Upper lobe of left lung (tissue), 6 donors: ENCODE measurements around the gene TASP1. TPM values are rescaled to one million over a fixed set of nuclear protein-coding genes. Genes with fewer than 3 reads are reported as not detected.
"Not testable (repeated sequence)": the region's sequence is repeated elsewhere in the genome, so short reads cannot be mapped to it uniquely, and the experiment has no call there.

Source experiments
- ATAC-seq, 2 donors: fragments of 200-7000 bp; cut with Tn5 transposase; one replicate each; pipeline ENCODE4 v1.9.1; 2022; ENCODE audit warnings: mild to moderate bottlenecking in 2 of 2, moderate library complexity in 2 of 2; ENCODE audit not compliant: low FRiP score in 2 of 2
- DNase-seq, 2 donors: peaks; one replicate each; pipeline ENCODE4 v3.0.0-alpha.2; 2019 to 2020
- H3K27ac ChIP-seq, 4 donors: fragments of 200-600 bp; sonication (generic); one replicate each; pipeline ENCODE4 v1.5.1; 2016 to 2019
- H3K27me3 ChIP-seq, 4 donors: fragments of 200-600 bp; sonication (generic); one replicate each; pipeline ENCODE4 v1.5.1; 2017 to 2019
- H3K36me3 ChIP-seq, 4 donors: fragments of 200-600 bp; sonication (generic); one replicate each; pipeline ENCODE4 v1.5.1; 2016 to 2019
- H3K4me1 ChIP-seq, 4 donors: fragments of 200-600 bp; sonication (generic); one replicate each; pipeline ENCODE4 v1.5.1; 2018 to 2019
- H3K4me3 ChIP-seq, 4 donors: fragments of 200-600 bp; sonication (generic); one replicate each; pipeline ENCODE4 v1.5.1; 2017 to 2019; ENCODE audit warnings: mild to moderate bottlenecking in 2 of 4, moderate library complexity in 1 of 4
- H3K9me3 ChIP-seq, 4 donors: fragments of 200-600 bp; sonication (generic); one replicate each; pipeline ENCODE4 v1.5.1; 2018 to 2019
- EP300 ChIP-seq, 4 donors: sonication (generic); formaldehyde crosslinking; IDR thresholded peaks; one replicate each; pipeline ENCODE4 v1.5.1; 2017; ENCODE audit warnings: antibody characterized with exemption in 4 of 4, control low read depth in 2 of 4
- POLR2A ChIP-seq, 4 donors: fragments of 450-650 bp; IDR thresholded peaks; one replicate each; pipeline ENCODE4 v1.5.1; 2016 to 2017; ENCODE audit warnings: antibody characterized with exemption in 4 of 4, mild to moderate bottlenecking in 2 of 4
- POLR2AphosphoS5 ChIP-seq, 2 donors: sonication (generic); formaldehyde crosslinking; IDR thresholded peaks; one replicate each; pipeline ENCODE4 v1.5.1; 2017; ENCODE audit warnings: antibody characterized with exemption in 2 of 2
- WGBS, 2 donors: methylation state at CpG; one replicate each; pipeline ENCODE4 v1.1.5; 2017 to 2018; 5-methylcytosine and 5-hydroxymethylcytosine counted together
- total RNA-seq, 6 donors: library from RNA; depleted of rRNA in 4 of 6; stranded (reverse); fragments of >200 nt in 4 of 6; gene quantifications; one replicate each; pipeline versions ENCODE4 v1.1.0 to v1.2.1, GENCODE V29; 2016 to 2021
- TF ChIP-seq, protein P1 (sequence below), 6 experiments: fragments of 450-650 bp in 4 of 6; fragments of 200-600 bp in 2 of 6; sonication (generic) in 2 of 6; IDR thresholded peaks; one replicate each; pipeline ENCODE4 v1.5.1; 2016 to 2019; ENCODE audit warnings: antibody characterized with exemption in 6 of 6
- donor health status: DM: no; HTN: no; CAD: no; lungs with moderate emphysema.
- donor health status: DM: no; HTN: yes; CAD: no; lungs with severe emphysema.

TASP1 gene
- total RNA-seq, 6 donors from 2014 or later, result 12.4 to 21.1 (median 14.0) TPM

DNA sequence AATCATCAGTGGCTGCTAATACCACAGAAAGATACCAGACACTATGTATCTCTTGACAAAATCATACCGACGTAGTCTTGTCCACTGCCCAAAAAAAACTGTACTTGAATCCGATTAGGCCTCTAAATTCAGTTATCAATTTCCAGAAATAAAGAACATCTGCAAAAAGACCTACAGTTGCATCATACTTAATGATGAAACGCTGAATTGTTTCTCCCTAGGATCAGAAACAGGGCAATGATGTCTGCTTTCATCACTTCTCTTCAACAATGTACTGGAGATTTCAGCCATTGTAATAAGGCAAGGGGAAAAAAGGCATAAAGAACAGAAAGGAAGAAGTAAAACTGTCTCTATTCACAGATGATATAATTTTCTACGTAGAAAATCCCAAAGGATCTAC, 152.0 kb downstream of the TASP1 start:
- DNase-seq (no peak), ATAC-seq (no peak)
- Histone ChIP-seq H3K4me3 (no peak overlapping the region), H3K4me1 (peaks cover 0 to 2% (median under 1%) of the 10 kb centered on the region in 4 donors), H3K27me3 (no peaks in the 10 kb centered on the region), H3K9me3 (no peaks in the 10 kb centered on the region), H3K27ac (no peak overlapping the region), H3K36me3 (peaks cover 0 to 15% (median 2%) of the 10 kb centered on the region in 4 donors)
- 83 to 84% methylated on average over 5 of the region's 5 CpGs for WGBS, 2 donors
- TF ChIP-seq POLR2AphosphoS5 (IDR thresholded peaks at IDR 0.05) (no peak), POLR2A (IDR thresholded peaks at IDR 0.05) (no peak), EP300 (IDR thresholded peaks at IDR 0.05) (no peak)
- TF ChIP-seq, protein P1, sequence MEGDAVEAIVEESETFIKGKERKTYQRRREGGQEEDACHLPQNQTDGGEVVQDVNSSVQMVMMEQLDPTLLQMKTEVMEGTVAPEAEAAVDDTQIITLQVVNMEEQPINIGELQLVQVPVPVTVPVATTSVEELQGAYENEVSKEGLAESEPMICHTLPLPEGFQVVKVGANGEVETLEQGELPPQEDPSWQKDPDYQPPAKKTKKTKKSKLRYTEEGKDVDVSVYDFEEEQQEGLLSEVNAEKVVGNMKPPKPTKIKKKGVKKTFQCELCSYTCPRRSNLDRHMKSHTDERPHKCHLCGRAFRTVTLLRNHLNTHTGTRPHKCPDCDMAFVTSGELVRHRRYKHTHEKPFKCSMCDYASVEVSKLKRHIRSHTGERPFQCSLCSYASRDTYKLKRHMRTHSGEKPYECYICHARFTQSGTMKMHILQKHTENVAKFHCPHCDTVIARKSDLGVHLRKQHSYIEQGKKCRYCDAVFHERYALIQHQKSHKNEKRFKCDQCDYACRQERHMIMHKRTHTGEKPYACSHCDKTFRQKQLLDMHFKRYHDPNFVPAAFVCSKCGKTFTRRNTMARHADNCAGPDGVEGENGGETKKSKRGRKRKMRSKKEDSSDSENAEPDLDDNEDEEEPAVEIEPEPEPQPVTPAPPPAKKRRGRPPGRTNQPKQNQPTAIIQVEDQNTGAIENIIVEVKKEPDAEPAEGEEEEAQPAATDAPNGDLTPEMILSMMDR (IDR thresholded peaks at IDR 0.05), result no peak

GRCh38 chr20:13485576-13485975, 153.2 kb downstream of the TASP1 start:
- no peaks in the 10 kb centered on the region for H3K4me1 ChIP-seq
- WGBS, 2 donors, result 89 to 91% methylated on average over 3 of the region's 3 CpGs
- no peaks in the 10 kb centered on the region for H3K27me3 ChIP-seq
- DNase-seq, result no peak
- TF ChIP-seq EP300 (IDR thresholded peaks at IDR 0.05) (no peak), POLR2A (IDR thresholded peaks at IDR 0.05) (no peak), POLR2AphosphoS5 (IDR thresholded peaks at IDR 0.05) (no peak)
- TF ChIP-seq, protein P1 (IDR thresholded peaks at IDR 0.05), result no peak
- no peak for ATAC-seq
- H3K36me3 ChIP-seq, result peaks cover 0 to 22% (median 4%) of the 10 kb centered on the region in 4 donors
- no peaks in the 10 kb centered on the region for H3K9me3 ChIP-seq
- H3K27ac ChIP-seq, result no peak overlapping the region
- H3K4me3 ChIP-seq, result no peak overlapping the region

DNA sequence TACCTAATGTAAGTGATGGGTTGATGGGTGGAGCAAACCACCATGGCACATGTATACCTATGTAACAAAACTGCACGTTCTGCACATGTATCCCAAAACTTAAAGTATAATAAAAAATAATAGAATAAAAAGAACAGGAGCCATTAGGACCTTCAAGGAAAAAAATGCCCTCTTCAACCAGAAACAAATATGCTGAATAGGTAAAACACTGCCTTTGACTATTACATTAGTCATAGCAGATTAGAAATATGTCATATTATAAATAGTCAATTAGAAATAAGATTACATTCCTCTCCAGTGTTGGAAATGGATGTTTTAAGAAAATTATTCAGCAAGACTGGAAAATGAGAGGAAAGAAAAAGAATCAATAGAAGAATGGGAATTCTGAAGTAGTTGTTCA, 153.7 kb downstream of the TASP1 start:
- H3K4me3 ChIP-seq, H3K9me3 ChIP-seq, ATAC-seq, H3K27ac ChIP-seq, H3K4me1 ChIP-seq, DNase-seq, H3K27me3 ChIP-seq: not testable (repeated sequence)
- 95 to 100% methylated on average over 1 of the region's 1 CpG for WGBS, 2 donors
- H3K36me3 ChIP-seq, result peaks cover 0 to 27% (median 4%) of the 10 kb centered on the region in 4 donors

DNA sequence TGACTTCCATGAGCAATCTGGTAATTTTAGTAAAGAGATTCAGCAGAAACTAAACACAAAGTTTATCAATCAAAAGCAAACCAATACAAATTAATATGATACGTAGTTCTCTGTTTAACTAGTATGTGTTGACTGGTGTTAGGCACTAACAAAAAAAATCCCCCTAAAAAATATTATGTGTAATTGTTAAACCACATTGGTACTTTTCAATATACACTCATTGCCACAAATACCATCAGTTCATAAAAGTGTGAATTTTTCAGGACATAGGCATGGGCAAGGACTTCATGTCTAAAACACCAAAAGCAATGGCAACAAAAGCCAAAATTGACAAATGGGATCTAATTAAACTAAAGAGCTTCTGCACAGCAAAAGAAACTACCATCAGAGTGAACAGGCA, 155.3 kb downstream of the TASP1 start:
- not testable (repeated sequence) for H3K4me1 ChIP-seq, H3K9me3 ChIP-seq, H3K4me3 ChIP-seq, H3K27me3 ChIP-seq, DNase-seq, H3K27ac ChIP-seq, ATAC-seq
- 93 to 96% methylated on average over 1 of the region's 1 CpG for WGBS, 2 donors
- H3K36me3 ChIP-seq, result peaks cover 0 to 29% (median 4%) of the 10 kb centered on the region in 4 donors

DNA sequence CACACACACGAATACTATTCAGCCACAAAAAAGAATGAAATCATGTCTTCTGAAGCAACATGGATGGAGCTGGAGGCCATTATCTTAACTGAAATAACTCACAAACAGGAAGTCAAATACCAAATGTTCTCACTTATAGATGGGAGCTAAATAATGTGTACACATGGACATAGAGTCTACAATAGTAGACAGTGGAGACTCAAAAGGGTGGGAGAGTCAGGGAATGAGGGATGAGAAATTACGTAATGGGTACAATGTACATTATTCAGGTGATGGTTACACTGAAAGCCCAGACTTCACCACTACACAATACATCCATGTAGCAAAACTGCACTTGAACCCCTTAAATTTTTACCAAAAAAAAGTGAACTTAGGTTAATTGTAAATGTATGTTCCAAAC, 160.4 kb downstream of the TASP1 start:
- Histone ChIP-seq H3K9me3 (no peaks in the 10 kb centered on the region), H3K27me3 (no peaks in the 10 kb centered on the region), H3K4me3 (no peak overlapping the region), H3K27ac (no peak overlapping the region), H3K4me1 (no peaks in the 10 kb centered on the region), H3K36me3 (peaks cover 0 to 29% (median 4%) of the 10 kb centered on the region in 4 donors)
- ATAC-seq (no peak), DNase-seq (no peak)
- TF ChIP-seq, protein P1 (IDR thresholded peaks at IDR 0.05), result no peak
- TF ChIP-seq EP300 (IDR thresholded peaks at IDR 0.05), result no peak
- no peak for TF ChIP-seq POLR2A (IDR thresholded peaks at IDR 0.05)
- no peak for TF ChIP-seq POLR2AphosphoS5 (IDR thresholded peaks at IDR 0.05)
- WGBS, 2 donors, result 65 to 68% methylated on average over 2 of the region's 2 CpGs

DNA sequence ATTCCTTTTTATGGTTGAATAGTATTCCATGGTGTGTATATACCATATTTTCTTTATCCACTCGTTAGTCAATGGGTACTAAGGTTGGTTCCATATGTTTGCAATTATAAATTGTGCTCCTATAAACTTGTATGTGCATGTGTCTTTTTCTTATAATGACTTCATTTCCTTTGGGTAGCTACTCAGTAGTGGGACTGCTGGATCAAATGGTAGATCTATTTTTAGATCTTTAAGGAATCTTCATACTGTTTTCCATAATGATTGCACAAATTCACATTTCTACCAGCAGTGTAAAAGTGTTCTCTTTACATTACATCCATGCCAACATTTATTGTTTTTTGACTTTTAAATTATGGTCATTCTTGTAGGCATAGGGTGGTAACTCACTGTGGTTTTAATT, 164.3 kb downstream of the TASP1 start:
- TF ChIP-seq POLR2AphosphoS5 (IDR thresholded peaks at IDR 0.05), result no peak
- TF ChIP-seq POLR2A (IDR thresholded peaks at IDR 0.05), result no peak
- no peak for TF ChIP-seq EP300 (IDR thresholded peaks at IDR 0.05)
- TF ChIP-seq, protein P1 (IDR thresholded peaks at IDR 0.05), result no peak
- Histone ChIP-seq H3K4me3 (no peak overlapping the region), H3K4me1 (no peaks in the 10 kb centered on the region), H3K9me3 (no peaks in the 10 kb centered on the region), H3K27ac (no peak overlapping the region), H3K36me3 (peaks cover 0 to 2% (median 0%) of the 10 kb centered on the region in 4 donors), H3K27me3 (no peaks in the 10 kb centered on the region)
- no peak for ATAC-seq
- DNase-seq, result no peak
- 97 to 98% methylated on average over 1 of the region's 1 CpG for WGBS, 2 donors
